Thyroid gland (tissue), 4 donors: ENCODE results near the gene TEKT2.

Experiments used
- CTCF ChIP-seq, 6 experiments: fragments of 200-600 bp in 3 of 6; fragments of 450-650 bp in 3 of 6; sonication (generic) in 3 of 6; IDR thresholded peaks; one replicate each; pipeline ENCODE4 v1.5.1; 2016 to 2019; ENCODE audit warnings: antibody characterized with exemption in 6 of 6, mild to moderate bottlenecking in 2 of 6, inconsistent platforms in 1 of 6, moderate library complexity in 1 of 6
- POLR2A ChIP-seq, 2 donors: fragments of 450-650 bp; IDR thresholded peaks; one replicate each; pipeline ENCODE4 v1.6.1; 2017; ENCODE audit warnings: antibody characterized with exemption in 2 of 2, mild to moderate bottlenecking in 2 of 2, moderate library complexity in 1 of 2

- no peak for TF ChIP-seq CTCF (IDR thresholded peaks at IDR 0.05)
- TF ChIP-seq POLR2A (IDR thresholded peaks at IDR 0.05) = no peak
These were observed 12.0 kb downstream of the TEKT2 start for GRCh38 chr1:36095760-36096405.
